ENCODE results near the gene MYO10.

The MYO10 gene

DNA sequence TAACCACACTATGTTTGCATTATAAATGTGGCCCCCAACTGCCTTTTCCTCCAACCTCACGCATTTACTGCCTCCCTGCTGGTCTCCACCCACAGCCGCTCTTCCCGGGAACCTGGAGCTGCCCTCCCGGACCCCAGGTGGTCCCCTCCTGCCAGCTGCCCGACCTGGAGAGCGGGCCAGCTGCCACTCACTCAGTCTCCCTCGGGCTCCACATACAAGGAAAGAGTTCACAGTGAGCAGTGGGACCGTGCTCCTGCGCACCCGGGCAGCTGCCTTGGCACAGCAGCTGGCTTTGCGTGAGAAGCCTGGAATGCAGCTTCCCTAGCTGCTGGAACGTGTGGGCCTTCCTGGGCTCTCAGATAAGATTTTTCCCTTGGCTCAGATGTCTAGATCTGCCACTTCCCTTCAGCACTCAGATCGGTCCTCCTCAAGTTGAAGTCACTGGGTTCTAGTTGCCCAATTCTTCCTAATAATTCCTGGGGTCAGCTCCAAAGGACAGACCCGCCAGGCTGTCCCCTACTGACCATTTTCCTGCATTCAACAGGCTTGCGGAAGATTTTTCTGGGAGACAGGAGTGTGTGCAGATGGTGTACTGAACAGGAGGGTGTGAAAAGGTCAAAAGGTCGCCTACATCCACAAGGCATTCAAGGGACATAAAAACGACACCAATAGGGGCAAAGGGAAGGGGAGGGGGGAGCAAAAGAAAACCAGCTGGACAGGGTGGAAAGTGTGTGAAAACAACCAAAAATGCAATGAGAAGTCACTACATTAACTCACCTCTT, 69.1 kb downstream of the MYO10 start:
- in situ Hi-C loops (cut with MboI; ENCODE audit: low sequenced_read_pairs), result no loop called here

DNA sequence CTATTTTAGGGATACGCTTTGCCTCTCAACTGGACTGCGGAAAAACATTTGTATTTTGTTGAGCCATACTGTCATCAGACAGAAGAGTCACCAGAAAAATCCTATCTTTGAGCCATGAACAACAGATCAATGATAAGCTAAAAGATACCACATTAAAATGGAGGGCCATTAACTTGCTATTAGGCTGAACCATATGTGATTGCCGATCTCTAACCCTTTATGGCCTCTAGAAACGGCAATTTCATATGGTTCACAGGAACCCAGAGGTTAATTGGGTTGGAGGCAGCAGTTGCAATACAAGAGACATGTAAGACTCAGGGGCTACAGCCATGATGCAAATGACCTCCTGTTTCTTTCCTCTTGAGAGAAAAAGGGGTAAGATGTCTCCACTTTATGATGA, 69.8 kb downstream of the MYO10 start:
- in situ Hi-C loops (cut with MboI; ENCODE audit: low sequenced_read_pairs), result no loop called here

DNA sequence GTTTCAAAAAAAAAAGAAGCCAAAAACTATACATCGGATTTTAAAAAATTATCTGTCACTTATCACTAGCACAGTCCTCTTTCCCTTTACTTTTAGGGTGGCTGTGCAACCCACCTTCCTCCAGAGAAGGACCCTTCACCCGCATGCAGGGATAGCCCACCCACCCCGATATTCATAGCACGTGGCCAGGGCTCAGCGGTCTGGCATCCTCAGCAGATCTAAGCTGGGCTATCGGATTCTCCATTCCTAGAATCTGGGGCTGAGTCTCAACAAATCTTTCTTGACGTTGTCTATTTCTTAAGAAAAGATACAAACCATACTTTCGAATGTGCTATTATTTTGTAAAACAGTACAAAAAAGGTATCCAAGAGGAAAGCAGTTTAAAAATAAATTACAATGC, 70.9 kb downstream of the MYO10 start:
- in situ Hi-C loops (cut with MboI; ENCODE audit: low sequenced_read_pairs), result no loop called here

DNA sequence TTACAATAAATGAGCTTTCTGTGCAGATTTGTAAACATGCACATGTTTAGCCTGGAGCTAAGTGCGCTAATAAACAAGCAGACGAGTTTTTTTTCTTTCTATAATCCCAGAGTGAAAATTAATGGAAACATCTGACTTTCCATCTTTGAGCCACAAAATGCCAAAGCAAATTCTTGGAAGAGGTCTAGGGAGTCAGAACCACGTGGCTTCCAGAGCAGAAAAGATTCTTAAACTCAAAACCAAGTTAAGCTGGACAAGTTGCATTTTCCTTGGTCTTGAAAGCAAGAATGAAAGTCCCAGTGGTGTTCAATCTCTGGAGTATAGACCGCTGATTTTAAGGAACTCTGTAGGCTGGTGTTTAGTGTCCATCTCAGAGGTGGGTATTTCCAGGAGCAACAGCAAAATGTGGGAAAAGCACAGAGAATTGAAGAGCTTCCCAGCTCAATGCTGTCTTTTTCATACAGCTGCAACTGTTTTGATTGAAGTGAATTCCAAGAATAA, 71.4 kb downstream of the MYO10 start:
- in situ Hi-C loops (cut with MboI; ENCODE audit: low sequenced_read_pairs), result no loop called here

DNA sequence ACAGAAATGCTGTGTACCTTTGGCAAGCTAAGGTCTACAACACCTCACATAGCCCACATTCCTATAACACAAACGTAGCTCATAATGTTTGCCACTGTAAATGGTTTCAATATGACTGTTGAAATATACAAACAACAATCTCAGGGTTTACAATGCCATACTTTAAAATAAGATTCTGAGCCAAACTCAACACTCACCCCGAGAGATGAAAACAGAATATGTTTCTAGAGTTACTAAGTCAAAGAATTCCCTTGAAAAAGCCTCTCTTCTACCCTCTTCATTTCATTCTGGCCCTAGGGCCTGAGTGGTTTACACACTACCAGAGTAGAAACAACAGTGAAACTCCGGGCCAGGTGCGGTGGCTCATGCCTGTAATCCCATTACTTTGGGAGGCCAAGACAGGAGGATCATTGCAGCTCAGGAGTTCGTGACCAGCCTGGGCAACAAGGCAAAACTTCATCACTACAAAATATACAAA, 72.6 kb downstream of the MYO10 start:
- in situ Hi-C loops (cut with MboI; ENCODE audit: low sequenced_read_pairs), result no loop called here

DNA sequence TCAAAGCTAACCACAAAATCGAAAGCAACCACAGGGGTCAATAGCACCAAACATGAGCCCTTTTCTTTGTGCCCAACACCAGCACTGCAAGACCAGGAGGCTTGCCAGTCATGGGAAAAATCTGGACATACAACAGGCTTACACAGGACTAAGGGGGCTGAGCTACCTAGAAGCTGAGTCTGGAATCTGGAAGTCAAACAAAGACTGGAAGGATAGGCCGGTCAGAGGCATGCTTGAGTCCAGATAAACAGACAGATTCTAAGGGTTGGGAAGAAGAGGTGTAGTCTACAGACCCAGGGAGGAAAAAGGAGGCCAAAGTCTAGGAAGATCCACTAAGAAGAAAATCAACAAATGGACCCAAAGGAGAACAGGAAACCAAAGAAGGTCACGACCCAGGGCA, 73.3 kb downstream of the MYO10 start:
- in situ Hi-C loops (cut with MboI; ENCODE audit: low sequenced_read_pairs), result no loop called here

DNA sequence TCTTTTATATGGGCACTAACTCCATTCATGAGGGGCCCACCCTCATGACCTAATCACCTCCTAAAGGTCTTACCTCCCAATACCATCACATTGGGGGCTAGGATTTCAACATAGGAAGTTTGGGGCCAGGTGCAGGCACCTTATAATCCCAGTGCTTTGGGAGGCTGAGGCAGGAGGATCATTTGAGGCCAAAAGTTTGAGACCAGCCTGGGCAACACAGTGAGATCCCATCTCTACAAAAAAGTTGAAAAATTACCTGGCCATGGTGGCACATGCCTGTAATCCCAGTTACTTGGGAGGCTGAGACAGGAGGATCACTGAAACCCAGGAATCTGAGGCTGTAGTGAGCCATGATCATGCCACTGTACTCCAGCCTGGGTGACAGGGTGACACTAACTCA, 76.7 kb downstream of the MYO10 start:
- in situ Hi-C loops (cut with MboI; ENCODE audit: low sequenced_read_pairs), result no loop called here

DNA sequence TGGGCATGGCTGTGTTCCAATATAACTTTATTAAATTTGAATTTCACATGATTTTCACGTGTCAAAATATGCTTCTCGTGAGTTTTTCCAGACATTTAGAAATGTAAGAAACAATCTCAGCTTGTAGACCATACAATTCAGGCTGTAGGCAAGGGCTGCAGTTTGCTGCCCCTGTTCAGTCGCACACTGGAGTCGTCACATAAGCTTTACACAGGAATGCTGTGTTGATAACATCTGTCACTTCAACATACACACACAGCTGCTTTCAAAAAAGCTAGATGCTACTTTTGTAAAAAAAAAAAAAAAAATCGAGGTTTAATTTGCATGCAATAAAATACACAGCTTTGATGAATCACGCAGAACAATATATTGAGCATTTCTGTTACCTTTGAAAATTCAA, 77.9 kb downstream of the MYO10 start:
- in situ Hi-C loops (cut with MboI; ENCODE audit: low sequenced_read_pairs), result no loop called here

DNA sequence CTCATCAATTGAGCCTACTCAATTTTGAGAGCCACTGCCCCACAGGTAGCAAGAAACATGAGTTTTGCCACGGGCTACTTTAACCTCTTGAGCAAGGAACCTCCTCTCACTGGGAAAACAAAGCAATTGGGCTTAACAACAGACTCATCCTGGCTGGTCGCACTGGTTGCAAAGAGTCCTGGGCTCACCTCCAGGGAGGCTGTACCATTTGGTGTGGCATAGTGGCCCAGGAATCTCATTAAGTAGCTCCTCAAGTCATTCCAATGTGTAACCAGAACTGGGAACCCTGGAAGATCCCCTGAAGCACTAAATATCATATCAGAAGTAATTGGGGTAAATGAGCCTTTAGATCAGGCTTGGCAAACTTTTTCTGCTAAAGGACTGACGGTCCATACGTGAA, 78.5 kb downstream of the MYO10 start:
- in situ Hi-C loops (cut with MboI; ENCODE audit: low sequenced_read_pairs), result no loop called here

DNA sequence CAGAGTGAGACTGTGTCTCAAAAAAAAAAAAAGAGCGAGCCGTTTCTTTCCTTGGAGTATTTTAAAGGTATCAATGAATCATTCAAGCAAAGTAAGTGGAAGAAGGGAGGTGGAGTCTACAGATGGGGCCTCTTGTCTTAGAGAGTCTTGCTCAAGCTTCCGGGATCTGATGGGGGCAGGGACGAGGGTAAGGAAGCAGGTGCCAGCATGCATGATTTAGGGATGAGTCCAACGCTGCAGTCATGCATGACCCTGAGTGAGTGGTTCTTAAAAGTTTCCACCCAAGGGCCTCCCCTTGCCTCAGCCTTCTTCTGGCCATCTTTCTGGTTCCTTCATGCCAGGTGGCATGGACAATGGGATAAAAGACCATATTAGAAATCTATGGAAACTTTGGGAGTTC, 79.6 kb downstream of the MYO10 start:
- in situ Hi-C loops (cut with MboI; ENCODE audit: low sequenced_read_pairs), result no loop called here

DNA sequence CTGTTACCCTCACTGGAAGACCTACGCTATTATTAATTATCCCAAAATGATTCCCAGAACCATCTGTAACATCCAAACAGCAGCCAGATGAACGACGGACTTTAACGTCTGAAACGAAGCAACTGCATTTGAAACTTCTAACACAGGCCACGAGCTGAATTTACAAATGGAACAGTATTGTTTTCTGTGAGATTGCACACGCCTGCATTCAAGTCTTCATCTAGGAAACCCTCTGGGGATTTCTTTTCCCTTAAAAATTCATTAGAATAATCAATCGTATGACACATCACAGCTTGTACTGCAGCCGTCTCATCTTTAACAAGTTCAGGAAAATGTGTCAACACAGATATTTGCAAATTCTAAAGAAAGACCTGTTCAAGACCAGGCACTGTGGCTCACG, 80.2 kb downstream of the MYO10 start:
- in situ Hi-C loops (cut with MboI; ENCODE audit: low sequenced_read_pairs), result no loop called here

DNA sequence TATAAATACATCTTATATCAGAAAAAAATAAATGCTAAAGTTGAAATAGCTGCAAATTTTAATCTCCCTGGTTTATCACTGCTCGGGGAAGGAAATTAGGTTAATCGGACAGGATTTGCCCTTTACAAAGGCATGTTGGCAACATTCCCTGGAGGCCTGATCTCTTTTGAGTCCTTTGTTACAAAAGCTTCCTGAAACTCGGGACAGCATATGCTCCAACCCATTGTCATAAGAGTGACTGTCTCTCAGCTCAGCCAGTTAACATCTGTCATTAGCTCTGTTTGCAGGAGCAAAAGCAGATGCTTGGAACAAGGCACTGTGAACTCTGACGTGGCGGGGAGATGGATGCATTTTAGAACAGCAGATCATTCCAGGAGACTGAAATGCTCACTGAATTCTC, 80.6 kb downstream of the MYO10 start:
- in situ Hi-C loops (cut with MboI; ENCODE audit: low sequenced_read_pairs), result no loop called here

DNA sequence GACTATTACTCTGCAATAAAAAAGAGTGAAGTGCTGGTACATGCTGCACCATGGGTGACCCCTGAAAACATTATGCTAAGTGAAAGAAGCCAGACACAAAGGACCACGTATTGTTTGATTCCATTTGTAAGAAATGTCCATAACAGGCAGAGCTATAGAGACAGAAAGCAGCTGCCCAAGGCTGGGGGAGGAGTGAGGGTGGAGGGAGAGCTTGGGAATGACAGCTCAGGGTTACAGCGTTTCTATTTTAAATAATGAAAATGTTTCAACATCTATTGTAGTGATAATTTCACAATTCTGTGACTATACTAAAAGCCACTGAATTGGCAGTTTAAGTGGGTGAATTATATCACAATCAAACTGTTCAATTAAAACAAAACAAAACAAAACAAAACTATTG, 81.7 kb downstream of the MYO10 start:
- in situ Hi-C loops (cut with MboI; ENCODE audit: low sequenced_read_pairs), result no loop called here

DNA sequence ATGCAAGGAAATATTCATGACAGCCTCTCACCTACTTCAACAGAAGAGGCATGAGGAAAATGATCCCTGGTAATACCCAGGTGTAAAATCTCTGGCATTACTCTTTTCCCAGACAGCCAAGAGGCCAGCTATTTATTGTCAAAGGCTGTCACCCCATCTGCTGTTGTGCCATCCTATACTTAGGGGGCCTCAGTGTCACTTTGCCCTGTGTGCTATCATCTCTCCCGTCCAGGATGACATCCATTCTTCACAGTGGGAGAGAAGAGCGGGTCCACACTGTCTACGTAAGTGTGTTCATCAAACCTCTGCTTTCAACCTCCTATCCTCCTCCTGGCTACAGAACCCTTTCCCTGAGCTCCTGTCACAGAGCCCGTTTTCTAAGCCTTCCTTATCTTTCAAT, 82.6 kb downstream of the MYO10 start:
- in situ Hi-C loops (cut with MboI; ENCODE audit: low sequenced_read_pairs), result no loop called here

DNA sequence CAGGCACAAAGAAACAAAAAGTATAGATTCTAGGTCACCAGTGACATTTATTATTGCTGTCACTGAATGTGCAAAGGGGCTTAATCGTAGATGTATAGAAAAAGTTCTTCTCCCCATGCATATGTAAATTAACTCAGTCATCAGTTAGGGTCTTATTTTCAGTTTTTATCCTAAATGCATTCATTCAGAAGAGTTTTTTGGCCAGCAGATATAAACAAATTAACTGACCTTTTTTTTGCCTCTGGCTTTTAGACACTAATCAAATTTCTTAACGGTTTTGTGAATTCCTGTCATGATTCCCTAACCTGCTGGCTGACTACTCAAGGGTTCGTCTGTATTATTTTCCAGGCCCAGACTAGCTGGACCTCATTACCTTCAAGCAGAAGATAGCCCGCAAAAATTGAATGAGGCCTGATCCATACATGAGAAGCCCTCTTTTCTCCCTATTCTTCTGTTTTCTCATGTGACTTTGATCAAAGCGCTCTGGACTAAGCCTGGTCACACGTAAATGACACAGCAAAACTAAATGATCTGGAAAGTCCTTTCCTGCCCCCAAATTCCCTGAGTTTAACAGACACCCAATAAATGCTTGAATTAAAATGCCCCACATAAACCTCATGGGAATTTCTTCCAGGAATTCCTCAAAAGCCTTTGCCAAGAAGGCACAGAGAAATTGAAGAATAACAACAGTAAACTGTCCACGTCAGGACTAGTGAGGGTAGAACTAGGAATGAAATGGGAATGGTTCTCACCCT, 83.7 kb downstream of the MYO10 start:
- in situ Hi-C loops (cut with MboI; ENCODE audit: low sequenced_read_pairs), result no loop called here

DNA sequence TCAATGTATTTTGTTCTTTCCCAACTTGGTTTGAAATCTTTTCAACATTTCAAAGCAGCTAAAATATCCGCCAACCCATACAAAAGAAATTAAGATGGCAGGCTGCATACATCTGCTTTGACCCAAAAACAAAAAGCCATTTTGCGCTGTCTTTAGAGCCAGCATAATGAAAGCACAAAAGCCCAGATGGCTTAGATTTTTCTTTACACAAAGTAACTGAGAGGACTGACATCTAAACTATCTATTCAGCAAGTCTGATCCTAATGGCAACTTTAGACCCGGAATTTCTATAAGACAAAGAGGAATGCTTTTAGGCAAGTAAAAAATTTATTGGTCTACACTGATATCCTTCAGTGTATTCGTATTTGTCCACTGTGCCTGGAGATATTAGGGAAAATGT, 86.3 kb downstream of the MYO10 start:
- in situ Hi-C loops (cut with MboI; ENCODE audit: low sequenced_read_pairs), result no loop called here

DNA sequence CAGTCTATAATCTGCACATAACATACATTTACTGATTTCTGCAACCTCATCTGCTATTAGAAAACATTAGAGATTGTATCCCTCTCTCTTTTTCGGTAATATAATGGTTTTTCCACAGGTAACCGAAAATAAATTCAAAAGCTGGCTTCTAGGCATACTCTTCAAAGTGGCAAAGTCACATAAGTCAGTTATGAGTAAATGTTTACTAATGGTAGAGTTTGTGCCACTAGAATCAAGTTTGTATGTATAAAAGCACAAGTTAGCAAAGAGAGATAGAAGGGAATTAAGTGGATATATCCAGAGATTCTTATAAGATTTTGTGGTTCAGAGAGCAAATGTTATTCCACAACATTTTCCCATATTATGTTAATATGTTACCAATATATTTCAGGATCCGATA, 86.9 kb downstream of the MYO10 start:
- in situ Hi-C loops (cut with MboI; ENCODE audit: low sequenced_read_pairs), result no loop called here

DNA sequence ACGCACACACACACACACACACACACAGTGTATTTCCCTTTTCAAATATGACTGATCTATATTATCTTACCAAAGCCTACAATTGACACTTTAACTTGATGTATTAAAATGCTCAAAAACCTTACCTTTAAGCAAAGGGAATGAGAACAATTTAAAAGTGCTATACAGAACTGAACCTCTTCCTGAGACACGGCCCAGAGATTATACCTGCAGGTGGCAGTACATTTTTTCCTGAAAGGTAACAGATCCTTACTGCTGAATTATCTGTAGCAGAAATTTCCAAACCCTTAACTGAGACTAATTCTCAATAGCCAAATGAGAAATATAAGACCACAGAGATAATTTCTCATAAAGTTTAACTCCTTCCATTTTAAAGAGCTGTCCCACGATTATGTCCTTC, 91.1 kb downstream of the MYO10 start:
- in situ Hi-C loops (cut with MboI; ENCODE audit: low sequenced_read_pairs), result no loop called here

DNA sequence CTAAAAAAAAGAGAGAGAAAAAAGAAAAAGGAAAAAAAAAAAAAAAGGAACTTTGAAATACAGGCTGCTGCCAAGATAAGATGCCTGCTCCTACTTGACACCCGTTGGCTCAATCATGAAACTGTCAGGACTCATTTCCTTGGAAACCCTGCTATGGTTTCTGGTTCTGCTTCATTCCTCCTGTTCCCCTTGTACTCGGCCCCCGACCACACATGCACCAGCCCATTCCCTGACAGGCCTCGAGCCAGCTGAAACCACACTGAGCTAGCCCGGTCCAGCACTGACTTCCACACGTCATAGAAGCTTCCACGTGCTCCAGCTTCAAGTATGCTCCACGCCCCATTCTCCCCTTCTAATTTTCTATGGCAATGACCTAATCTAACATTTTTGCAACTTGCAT, 93.2 kb downstream of the MYO10 start:
- in situ Hi-C loops (cut with MboI; ENCODE audit: low sequenced_read_pairs), result no loop called here

DNA sequence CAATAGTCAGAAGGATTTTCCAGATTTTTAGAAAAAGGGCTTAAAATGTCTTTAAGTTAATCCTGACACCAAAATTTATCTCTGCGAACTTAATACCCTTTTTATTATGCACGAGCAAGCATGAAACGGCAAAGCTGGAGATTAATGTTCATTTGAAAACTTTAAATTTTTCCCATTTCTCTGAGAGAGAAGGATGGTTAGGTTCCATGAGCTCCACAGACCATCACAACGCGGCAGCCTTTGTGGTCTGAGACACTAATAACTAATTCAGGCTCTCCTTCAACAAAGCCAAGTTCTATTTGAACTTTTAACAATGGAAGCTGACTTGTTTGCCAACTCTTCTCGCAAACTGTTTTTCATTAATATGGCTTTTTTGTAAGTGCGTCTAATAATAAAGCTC, 94.7 kb downstream of the MYO10 start:
- in situ Hi-C loops (cut with MboI; ENCODE audit: low sequenced_read_pairs), result no loop called here

DNA sequence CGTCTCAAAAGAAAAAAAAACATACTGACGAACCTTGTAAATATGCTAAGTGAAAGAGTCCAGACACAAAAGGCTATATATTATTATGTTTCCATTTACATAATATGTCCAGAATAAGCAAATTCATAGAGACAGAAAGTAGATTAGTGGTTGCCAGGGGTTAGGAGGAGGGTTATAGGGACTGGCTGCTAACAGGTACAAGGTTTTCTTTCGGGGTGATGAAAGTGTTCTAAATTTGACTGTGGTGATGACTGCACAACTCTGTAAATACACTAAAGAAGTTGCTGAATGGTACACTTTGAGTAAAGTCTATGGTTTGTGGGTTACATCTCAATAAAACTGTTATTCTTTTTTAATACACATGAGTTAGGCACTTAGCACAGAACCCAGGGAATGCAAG, 98.8 kb downstream of the MYO10 start:
- in situ Hi-C loops (cut with MboI; ENCODE audit: low sequenced_read_pairs), result no loop called here

DNA sequence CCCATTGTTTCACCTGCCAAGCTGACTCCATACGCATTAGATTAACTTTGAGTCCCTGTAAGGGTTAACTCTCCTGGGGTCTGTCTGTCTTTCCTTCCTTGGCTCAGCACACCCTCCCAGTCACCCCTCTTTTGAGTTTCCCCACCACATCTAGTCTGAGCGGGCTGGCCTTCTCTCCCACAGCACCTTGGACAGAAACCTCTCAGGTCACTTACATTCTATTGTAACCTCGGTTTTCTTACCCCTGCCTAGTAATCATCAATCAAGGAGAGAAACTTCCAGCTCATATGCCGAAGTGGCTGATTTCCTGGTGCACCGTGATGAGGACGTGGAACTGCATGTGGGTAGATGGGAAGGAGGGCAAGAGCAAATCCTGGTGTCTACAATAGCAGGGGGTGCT, 102.1 kb downstream of the MYO10 start:
- in situ Hi-C loops (cut with MboI; ENCODE audit: low sequenced_read_pairs), result no loop called here

Measured in HL-60/S4 (cell line).